OCI-LY7 (cell line): Measurements from ENCODE around the gene TMEM39A. TPM values are rescaled to one million over a fixed set of nuclear protein-coding genes. Genes with fewer than 3 reads are reported as not detected.

ENCODE experiments used
- BruUV-seq: library from RNA; stranded (reverse); fragments of 400-500 nt; replicated peaks from 2 replicates; lab custom pipeline; 2021; lab: Mats Ljungman, UMichigan
- CTCF ChIA-PET: fragments of 300-600 bp; sonication (Branson Sonifier 250); formaldehyde crosslinking; loops from one replicate; lab custom pipeline; 2022; ENCODE audit warnings: antibody characterized with exemption; ENCODE audit not compliant: unreplicated experiment; lab: Charles Lee
- POLR2A ChIA-PET: fragments of 300-600 bp; sonication (Branson Sonifier 250); formaldehyde crosslinking; loops from one replicate; lab custom pipeline; 2022; ENCODE audit warnings: antibody characterized with exemption; lab: Charles Lee
- DNase-seq: peaks from one replicate; pipeline ENCODE4 v3.0.0-alpha.2; 2015; ENCODE audit warnings: low spot score
- H2AFZ ChIP-seq: fragments of 200-600 bp; sonication (generic), shearing (Covaris generic); 2 replicates; pipeline ENCODE4 v1.6.1; 2014; ENCODE audit warnings: mild to moderate bottlenecking, antibody characterized with exemption, low read length, moderate library complexity
- H3K27ac ChIP-seq: fragments of 200-600 bp; sonication (generic); 2 replicates; pipeline ENCODE4 v1.5.1; 2014; ENCODE audit warnings: mixed run types, low read depth, mild to moderate bottlenecking, moderate library complexity, low read length, inconsistent platforms; ENCODE audit not compliant: poor library complexity, severe bottlenecking
- H3K36me3 ChIP-seq: fragments of 200-600 bp; sonication (generic); 2 replicates; pipeline ENCODE4 v1.6.1; 2014; ENCODE audit warnings: mild to moderate bottlenecking, antibody characterized with exemption, low read length, moderate library complexity, mixed read lengths; ENCODE audit not compliant: insufficient read depth
- H3K4me1 ChIP-seq: fragments of 200-600 bp; sonication (generic); 2 replicates; pipeline ENCODE4 v1.5.1; 2014; ENCODE audit warnings: mild to moderate bottlenecking, low read length; ENCODE audit not compliant: insufficient read depth, poor library complexity, severe bottlenecking
- H3K4me2 ChIP-seq: fragments of 200-600 bp; sonication (generic); 2 replicates; pipeline ENCODE4 v1.6.1; 2014; ENCODE audit warnings: mild to moderate bottlenecking, low read length
- H3K4me3 ChIP-seq: fragments of 200-600 bp; sonication (generic); 2 replicates; pipeline ENCODE4 v1.5.1; 2014; ENCODE audit warnings: mild to moderate bottlenecking, low read depth, low read length; ENCODE audit not compliant: poor library complexity, severe bottlenecking
- H3K79me2 ChIP-seq: fragments of 200-600 bp; sonication (generic); 2 replicates; pipeline ENCODE4 v1.6.1; 2016; ENCODE audit warnings: low read depth, mild to moderate bottlenecking, low read length, moderate library complexity, mixed read lengths; ENCODE audit not compliant: insufficient read depth
- H3K9me2 ChIP-seq: fragments of 200-600 bp; sonication (generic); 2 replicates; pipeline ENCODE4 v1.6.1; 2016; ENCODE audit warnings: mild to moderate bottlenecking, low read length, mixed read lengths; ENCODE audit not compliant: insufficient read depth
- H3K9me3 ChIP-seq: fragments of 200-600 bp; sonication (generic); 2 replicates; pipeline ENCODE4 v1.6.1; 2014; ENCODE audit warnings: mild to moderate bottlenecking, mixed run types, low read length, mixed read lengths
- H4K20me1 ChIP-seq: fragments of 200-600 bp; sonication (generic); 2 replicates; pipeline ENCODE4 v1.6.1; 2014; ENCODE audit warnings: mild to moderate bottlenecking, antibody characterized with exemption, low read length, moderate library complexity, mixed read lengths; ENCODE audit not compliant: insufficient read depth
- EZH2phosphoT487 ChIP-seq: fragments of 200-600 bp; sonication (generic); IDR thresholded peaks from 2 replicates; pipeline ENCODE4 v1.6.1; 2018; ENCODE audit warnings: low read depth, borderline replicate concordance, mild to moderate bottlenecking, mixed run types, antibody characterized with exemption, low read length, moderate library complexity, mixed read lengths
- intact Hi-C: fragments of 100-400 bp; cut with micrococcal nuclease; formaldehyde crosslinking; loops from one replicate; pipeline ENCODE4 v1.10.0; 2022; ENCODE audit not compliant: unreplicated experiment
- total RNA-seq, 2 experiments: library from RNA; depleted of rRNA in 1 of 2; stranded (reverse); fragments of >200 nt in 1 of 2; shearing (Covaris generic) in 1 of 2; gene quantifications; 2 replicates each; pipeline ENCODE4 v1.2.3, GENCODE V29; 2014 to 2022
- TF ChIP-seq, protein P1 (sequence below): fragments of 200-600 bp; sonication (generic); conservative IDR thresholded peaks from 2 replicates; pipeline ENCODE4 v1.5.1; 2014; ENCODE audit warnings: mild to moderate bottlenecking, antibody characterized with exemption, low read length, moderate library complexity, mixed read lengths

TMEM39A gene
- total RNA-seq, 2 experiments from 2014 or later = 35.3 to 42.8 TPM

DNA sequence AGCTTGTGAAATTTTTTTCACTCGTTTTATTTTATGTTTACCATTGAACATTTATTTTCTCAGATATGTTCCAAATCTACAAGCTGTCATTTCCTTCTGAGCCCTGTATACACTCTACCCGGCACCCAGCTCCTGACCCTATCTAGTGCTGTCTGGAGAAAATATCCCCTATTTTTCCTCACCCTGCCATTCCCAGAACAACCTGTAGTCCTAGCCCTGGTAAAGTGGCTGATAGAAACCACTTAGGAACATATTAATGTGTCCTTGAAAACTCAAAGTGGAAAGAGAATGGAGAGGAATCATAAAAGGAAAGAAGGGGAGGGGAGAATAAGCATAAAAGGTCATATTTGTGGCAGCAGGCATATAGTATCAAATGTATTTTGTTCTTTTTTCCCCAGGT, 26.7 kb upstream of the TMEM39A start:
- H3K79me2 ChIP-seq = no peaks in the 10 kb centered on the region
- POLR2A ChIA-PET = interaction anchor here (0.5 to 1.4 kb wide), 3 partner anchors 17 to 213 kb away, joined by 3 to 4 read pairs (median 4); no protein-coding TSS in a partner anchor
- H4K20me1 ChIP-seq = no peaks in the 10 kb centered on the region
- no TSS peak for BruUV-seq
- no peak for DNase-seq
- H3K36me3 ChIP-seq = peaks cover 64% of the 10 kb centered on the region
- no peak overlapping the region for H3K27ac ChIP-seq
- no peak overlapping the region for H2AFZ ChIP-seq
- CTCF ChIA-PET = no interaction called here
- no peak overlapping the region for H3K4me3 ChIP-seq
- TF ChIP-seq EZH2phosphoT487 = no peak
- TF ChIP-seq, protein P1, sequence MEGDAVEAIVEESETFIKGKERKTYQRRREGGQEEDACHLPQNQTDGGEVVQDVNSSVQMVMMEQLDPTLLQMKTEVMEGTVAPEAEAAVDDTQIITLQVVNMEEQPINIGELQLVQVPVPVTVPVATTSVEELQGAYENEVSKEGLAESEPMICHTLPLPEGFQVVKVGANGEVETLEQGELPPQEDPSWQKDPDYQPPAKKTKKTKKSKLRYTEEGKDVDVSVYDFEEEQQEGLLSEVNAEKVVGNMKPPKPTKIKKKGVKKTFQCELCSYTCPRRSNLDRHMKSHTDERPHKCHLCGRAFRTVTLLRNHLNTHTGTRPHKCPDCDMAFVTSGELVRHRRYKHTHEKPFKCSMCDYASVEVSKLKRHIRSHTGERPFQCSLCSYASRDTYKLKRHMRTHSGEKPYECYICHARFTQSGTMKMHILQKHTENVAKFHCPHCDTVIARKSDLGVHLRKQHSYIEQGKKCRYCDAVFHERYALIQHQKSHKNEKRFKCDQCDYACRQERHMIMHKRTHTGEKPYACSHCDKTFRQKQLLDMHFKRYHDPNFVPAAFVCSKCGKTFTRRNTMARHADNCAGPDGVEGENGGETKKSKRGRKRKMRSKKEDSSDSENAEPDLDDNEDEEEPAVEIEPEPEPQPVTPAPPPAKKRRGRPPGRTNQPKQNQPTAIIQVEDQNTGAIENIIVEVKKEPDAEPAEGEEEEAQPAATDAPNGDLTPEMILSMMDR = no peak
- H3K4me2 ChIP-seq = no peak overlapping the region
- H3K9me3 ChIP-seq = no peaks in the 10 kb centered on the region
- intact Hi-C loops = loop anchor here (10.0 kb wide), 1 partner anchor 605 kb away; the partner anchor contains the start of gene GSK3B
- H3K9me2 ChIP-seq = no peaks in the 10 kb centered on the region
- no peaks in the 10 kb centered on the region for H3K4me1 ChIP-seq

DNA sequence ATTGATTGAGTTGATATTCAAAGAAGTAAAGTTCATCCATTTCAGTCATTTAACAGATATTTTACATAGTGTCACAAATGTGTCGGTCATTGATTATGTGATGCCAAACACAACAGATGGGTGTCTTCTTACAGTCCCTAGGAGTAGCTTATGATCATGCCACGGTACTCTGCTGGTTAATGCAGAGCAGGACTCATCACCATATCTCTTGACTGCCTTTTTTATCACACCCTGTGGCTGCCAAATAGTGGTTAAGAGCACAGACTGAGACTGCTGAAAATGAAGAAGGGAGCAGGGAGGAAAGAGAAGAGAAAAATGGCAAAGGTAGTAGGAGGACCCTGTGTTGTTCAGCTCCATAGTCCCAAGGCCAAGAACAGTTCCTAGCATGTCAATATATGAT, 22.1 kb upstream of the TMEM39A start:
- ChIA-PET CTCF (no interaction called here), POLR2A (interaction anchor here (0.7 to 1.4 kb wide), 4 partner anchors 9 to 34 kb away, joined by 3 to 6 read pairs (median 4); no protein-coding TSS in a partner anchor)
- Histone ChIP-seq H3K9me2 (no peaks in the 10 kb centered on the region), H4K20me1 (no peaks in the 10 kb centered on the region), H3K4me2 (no peak overlapping the region), H3K79me2 (no peaks in the 10 kb centered on the region), H3K27ac (no peak overlapping the region), H3K9me3 (no peaks in the 10 kb centered on the region), H3K36me3 (peaks cover 71% of the 10 kb centered on the region), H3K4me3 (no peak overlapping the region), H2AFZ (no peak overlapping the region), H3K4me1 (no peaks in the 10 kb centered on the region)
- DNase-seq = no peak
- no TSS peak for BruUV-seq
- TF ChIP-seq, protein P1 = no peak
- no peak for TF ChIP-seq EZH2phosphoT487
- intact Hi-C loops = no loop called here

DNA sequence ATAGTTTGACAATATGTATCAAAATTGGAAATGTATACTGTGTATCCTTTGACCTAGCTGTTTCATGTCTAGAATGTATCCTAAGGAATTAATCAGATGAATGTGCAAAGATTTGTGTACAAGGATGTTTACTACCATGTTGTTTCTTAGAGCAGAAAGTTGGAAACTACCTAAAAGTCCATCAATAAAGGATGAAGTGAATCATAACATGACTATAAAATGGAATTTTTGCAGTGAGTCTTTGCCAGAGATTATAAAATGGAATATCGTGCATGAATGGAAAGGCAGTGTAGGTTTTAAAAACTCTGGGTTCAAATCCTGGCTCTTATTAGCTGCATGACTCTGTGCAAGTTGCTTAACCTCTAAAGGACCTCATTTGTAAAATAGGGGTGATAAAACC, 19.7 kb upstream of the TMEM39A start:
- no peaks in the 10 kb centered on the region for H3K9me2 ChIP-seq
- no peak overlapping the region for H3K27ac ChIP-seq
- no peaks in the 10 kb centered on the region for H3K9me3 ChIP-seq
- H3K4me2 ChIP-seq = no peak overlapping the region
- ChIA-PET POLR2A (interaction anchor here (0.7 kb wide), 1 partner anchor 20 kb away, joined by 3 read pairs; the partner anchor contains the start of gene TMEM39A), CTCF (no interaction called here)
- H3K4me1 ChIP-seq = no peaks in the 10 kb centered on the region
- no peaks in the 10 kb centered on the region for H3K79me2 ChIP-seq
- no peak overlapping the region for H3K4me3 ChIP-seq
- peaks cover 74% of the 10 kb centered on the region for H3K36me3 ChIP-seq
- no peak overlapping the region for H2AFZ ChIP-seq
- no peak for TF ChIP-seq EZH2phosphoT487
- TF ChIP-seq, protein P1 = no peak
- DNase-seq = no peak
- H4K20me1 ChIP-seq = no peaks in the 10 kb centered on the region
- BruUV-seq = no TSS peak
- intact Hi-C loops = no loop called here
